B cell (primary cell): Measurements from ENCODE around the gene RABEP2.

Experiments
- EZH2 ChIP-seq: IDR thresholded peaks from 2 replicates; pipeline ENCODE4 v1.6.1; 2012; ENCODE audit warnings: borderline replicate concordance, low read depth, mild to moderate bottlenecking, moderate library complexity, low read length; ENCODE audit not compliant: insufficient read depth, poor library complexity, severe bottlenecking
- TF ChIP-seq, protein P1 (sequence below): fragments of 200-600 bp; IDR thresholded peaks from one replicate; pipeline ENCODE4 v1.8.0; 2022; ENCODE audit warnings: antibody characterized with exemption, mild to moderate bottlenecking

GRCh38 chr16:28893291-28893690 is 31.7 kb downstream of the RABEP2 start:
- TF ChIP-seq, protein P1, sequence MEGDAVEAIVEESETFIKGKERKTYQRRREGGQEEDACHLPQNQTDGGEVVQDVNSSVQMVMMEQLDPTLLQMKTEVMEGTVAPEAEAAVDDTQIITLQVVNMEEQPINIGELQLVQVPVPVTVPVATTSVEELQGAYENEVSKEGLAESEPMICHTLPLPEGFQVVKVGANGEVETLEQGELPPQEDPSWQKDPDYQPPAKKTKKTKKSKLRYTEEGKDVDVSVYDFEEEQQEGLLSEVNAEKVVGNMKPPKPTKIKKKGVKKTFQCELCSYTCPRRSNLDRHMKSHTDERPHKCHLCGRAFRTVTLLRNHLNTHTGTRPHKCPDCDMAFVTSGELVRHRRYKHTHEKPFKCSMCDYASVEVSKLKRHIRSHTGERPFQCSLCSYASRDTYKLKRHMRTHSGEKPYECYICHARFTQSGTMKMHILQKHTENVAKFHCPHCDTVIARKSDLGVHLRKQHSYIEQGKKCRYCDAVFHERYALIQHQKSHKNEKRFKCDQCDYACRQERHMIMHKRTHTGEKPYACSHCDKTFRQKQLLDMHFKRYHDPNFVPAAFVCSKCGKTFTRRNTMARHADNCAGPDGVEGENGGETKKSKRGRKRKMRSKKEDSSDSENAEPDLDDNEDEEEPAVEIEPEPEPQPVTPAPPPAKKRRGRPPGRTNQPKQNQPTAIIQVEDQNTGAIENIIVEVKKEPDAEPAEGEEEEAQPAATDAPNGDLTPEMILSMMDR, result no peak
- TF ChIP-seq EZH2, result no peak
